GM12892 (cell line): Measurements from ENCODE around the gene MAP7D1.

Experiments used
- DNase-seq: peaks from one replicate; pipeline ENCODE4 v3.0.0; 2011; ENCODE audit not compliant: insufficient read length
- FAIRE-seq: peaks from 2 replicates; lab custom pipeline; 2011; peaks lifted over from hg19 to GRCh38; lab: Jason Lieb, UNC
- POLR2A ChIP-seq: IDR thresholded peaks from 2 replicates; pipeline ENCODE4 v1.6.1; 2011; ENCODE audit warnings: low read depth, low read length, control low read depth
- POLR2AphosphoS5 ChIP-seq: IDR thresholded peaks from 2 replicates; pipeline ENCODE4 v1.6.1; 2011; ENCODE audit warnings: low read depth, low read length, control low read depth
- TAF1 ChIP-seq: IDR thresholded peaks from 2 replicates; pipeline ENCODE4 v1.6.1; 2011; ENCODE audit warnings: low read depth, mild to moderate bottlenecking, control low read depth, low read length, borderline replicate concordance

The MAP7D1 gene

GRCh38 chr1:36163426-36163825, 7.5 kb downstream of the MAP7D1 start:
- DNase-seq (no peak), FAIRE-seq (no peak)
- no peak for TF ChIP-seq TAF1
- no peak for TF ChIP-seq POLR2A
- TF ChIP-seq POLR2AphosphoS5 = no peak

DNA sequence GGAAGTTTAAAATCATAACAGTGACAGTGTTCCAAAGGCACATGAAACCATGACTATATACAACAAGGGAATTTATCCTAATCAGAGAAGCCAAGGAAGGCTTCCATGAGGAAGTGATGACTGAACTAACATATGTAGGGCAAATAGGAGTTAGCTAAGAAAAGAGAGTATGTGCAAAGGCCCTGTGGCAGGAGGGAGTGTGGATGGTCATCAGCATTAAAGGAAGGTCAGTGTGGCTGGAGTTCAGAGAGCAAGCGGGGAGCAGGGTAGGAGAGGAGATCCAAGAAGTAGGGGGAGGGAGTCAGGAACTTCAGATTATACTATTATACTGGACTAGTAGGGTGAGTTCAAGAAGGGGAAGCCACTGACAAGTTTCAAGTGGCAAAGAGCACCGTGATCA, 8.4 kb downstream of the MAP7D1 start:
- TF ChIP-seq POLR2A = peak; percentile 36; the same call in 1 of the 2 replicates
- TF ChIP-seq TAF1 = no peak
- FAIRE-seq (no peak), DNase-seq (no peak)

- no peak for DNase-seq
- TF ChIP-seq TAF1 = no peak
- no peak for TF ChIP-seq POLR2A
- no peak for TF ChIP-seq POLR2AphosphoS5
- FAIRE-seq = no peak
Measured at GRCh38 chr1:36165145-36165544, 9.2 kb downstream of the MAP7D1 start.

DNA sequence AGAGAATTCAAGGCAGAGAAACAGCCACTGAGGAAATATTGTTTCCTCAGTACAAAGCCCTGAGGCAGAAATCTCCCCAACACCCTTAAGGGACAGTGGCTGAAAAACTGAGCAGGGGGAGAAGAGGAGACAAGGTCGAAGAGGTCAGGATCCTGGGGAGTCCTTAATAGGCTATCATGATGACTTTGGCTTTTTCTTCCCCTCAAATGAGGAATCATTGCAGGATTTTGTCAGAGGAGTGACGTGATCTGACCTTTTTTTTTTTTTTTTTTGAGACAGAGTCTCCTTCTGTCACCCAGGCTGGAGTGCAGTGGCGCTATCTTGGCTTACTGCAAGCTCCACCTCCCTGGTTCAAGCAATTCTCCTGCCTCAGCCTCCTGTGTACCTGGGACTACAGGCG, 10.2 kb downstream of the MAP7D1 start:
- TF ChIP-seq TAF1 (no peak), POLR2A (no peak), POLR2AphosphoS5 (no peak)
- DNase-seq (no peak), FAIRE-seq (no peak)

DNA sequence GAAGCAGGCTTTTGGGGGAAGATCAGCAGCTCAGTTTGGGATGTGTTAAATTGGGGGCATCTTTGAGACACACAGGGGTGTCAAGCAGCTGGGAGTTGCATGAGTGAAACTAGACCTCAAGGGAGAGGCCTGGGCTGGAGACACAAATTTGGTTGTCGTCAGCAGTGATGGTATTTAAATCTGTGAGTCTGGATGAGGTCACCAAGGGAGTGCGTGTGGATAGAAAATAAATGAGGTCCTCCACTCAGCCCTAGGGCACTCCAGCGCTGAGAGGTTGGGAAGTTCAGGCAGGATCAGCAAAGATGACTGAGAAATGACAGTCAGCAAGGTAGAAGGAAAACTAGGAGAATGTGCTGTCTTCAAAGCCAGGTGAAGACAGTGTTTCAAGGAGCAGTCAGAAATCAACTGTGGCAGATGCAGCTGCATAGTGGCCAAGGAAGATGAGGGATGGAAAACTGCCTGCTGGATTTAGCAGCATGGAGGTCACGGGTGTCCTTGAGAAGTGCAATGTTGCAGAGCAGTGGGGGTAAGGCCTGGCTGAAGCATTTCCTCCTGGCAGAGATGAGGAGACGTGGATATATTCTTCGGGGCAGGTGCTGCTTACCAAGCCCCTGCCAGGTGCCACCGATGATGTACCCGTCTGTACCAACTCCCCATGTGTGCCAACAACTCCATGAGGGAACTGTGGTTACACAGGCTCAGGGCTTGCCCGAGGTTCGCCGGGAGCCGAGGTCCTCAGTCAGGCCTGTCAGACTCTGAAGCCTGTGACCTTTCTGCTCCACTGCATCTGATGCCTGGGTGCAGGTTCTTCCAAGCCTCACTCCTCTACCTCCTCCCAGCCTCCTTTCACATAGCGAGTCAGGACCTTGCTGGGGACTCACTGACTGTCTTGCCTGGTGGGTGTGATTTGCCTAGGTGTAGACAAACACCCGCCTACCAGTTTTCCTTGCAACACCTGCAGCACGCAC, 11.3 kb downstream of the MAP7D1 start:
- no peak for DNase-seq
- no peak for FAIRE-seq
- TF ChIP-seq TAF1 (no peak), POLR2AphosphoS5 (no peak), POLR2A (no peak)

- TF ChIP-seq POLR2A (no peak), POLR2AphosphoS5 (no peak), TAF1 (no peak)
- FAIRE-seq (no peak), DNase-seq (no peak)
Measured at GRCh38 chr1:36168514-36168913, 12.6 kb downstream of the MAP7D1 start.

- DNase-seq = no peak
- TF ChIP-seq TAF1 (no peak), POLR2AphosphoS5 (no peak), POLR2A (no peak)
- no peak for FAIRE-seq
Measured at GRCh38 chr1:36170643-36171412, 14.9 kb downstream of the MAP7D1 start.

DNA sequence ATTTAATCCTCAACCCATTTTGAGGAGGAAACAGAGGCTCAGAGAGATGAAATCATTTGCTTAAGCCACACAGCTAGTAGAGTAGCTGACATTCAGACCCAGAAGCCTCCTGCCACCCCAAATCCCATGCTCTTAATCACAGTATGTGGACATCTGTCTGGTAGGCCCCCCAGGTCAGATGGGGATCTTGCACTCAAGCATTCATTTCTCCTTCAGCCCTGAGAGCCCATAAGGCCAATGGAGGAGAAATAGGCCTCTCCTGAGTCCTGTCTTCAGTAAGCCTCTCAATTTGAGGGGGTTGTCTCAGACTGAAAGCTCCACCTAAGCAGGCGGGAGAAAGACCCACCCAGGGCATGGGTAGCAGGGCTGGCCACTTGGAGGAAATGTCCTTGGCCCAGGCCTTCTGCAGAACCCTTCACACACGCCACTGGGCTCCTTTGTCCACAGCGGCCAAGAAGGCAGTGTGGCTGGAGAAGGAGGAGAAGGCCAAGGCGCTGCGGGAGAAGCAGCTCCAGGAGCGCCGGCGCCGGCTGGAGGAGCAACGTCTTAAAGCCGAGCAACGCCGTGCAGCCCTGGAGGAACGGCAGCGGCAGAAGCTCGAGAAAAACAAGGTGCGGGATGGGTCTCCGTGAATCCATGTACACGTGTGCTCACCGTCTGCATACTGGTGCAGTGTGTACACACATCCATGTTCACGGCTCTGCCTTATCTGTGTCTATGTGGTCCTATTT, 16.2 kb downstream of the MAP7D1 start:
- TF ChIP-seq POLR2AphosphoS5 (no peak), TAF1 (no peak), POLR2A (0 out of 2 replicates have a peak, but pooled peaks have one; percentile 16)
- DNase-seq = no peak
- FAIRE-seq = no peak

DNA sequence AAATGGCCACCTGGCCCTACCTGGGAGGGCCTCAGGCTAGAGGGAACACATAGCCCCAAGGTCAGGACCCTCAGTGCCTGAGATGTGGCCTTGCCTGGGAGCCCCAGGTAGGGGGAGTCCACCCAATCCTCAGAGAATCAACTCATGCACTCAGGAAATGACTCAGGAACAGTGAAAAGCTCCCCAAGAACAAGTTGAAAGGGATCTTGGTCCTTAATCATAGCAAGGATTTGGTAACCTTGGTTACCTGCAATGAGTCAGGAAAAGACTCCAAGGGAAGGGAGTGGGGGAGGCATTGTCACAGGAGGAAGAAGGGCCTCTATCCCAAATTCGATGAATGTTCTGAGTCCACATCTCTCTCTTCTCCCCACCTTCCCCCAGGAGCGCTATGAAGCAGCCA, 17.0 kb downstream of the MAP7D1 start:
- no peak for TF ChIP-seq POLR2AphosphoS5
- no peak for TF ChIP-seq TAF1
- no peak for TF ChIP-seq POLR2A
- DNase-seq (no peak), FAIRE-seq (no peak)

DNA sequence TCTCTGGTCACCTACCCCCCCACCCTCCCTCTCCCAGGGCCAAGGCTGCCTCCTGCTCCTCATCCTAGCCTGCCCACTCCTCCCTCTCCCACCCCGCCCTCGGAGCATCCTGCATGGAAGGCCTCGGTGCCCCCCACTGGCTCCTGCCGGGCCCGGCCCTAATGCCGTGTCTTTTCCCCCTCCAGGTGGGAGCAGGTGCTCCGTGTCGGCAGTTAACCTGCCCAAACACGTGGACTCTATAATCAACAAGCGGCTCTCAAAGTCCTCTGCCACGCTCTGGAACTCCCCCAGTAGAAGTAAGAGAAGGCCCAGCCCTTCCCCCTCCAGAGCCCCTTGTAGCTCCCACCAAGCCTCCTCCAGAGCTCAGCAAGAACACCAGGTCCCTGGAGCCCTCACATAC, 18.8 kb downstream of the MAP7D1 start:
- no peak for FAIRE-seq
- no peak for TF ChIP-seq POLR2AphosphoS5
- no peak for TF ChIP-seq POLR2A
- no peak for TF ChIP-seq TAF1
- no peak for DNase-seq
